Hepatocyte (in vitro differentiated cells): ENCODE data around the gene IL20RB.

Experiments used
- CTCF ChIP-seq: fragments of 200-600 bp; sonication (generic); IDR thresholded peaks from 2 replicates; pipeline ENCODE4 v1.5.1; 2016; ENCODE audit warnings: antibody characterized with exemption, mild to moderate bottlenecking; ENCODE audit not compliant: poor library complexity
- EZH2 ChIP-seq: fragments of 200-600 bp; sonication (generic); IDR thresholded peaks from 2 replicates; pipeline ENCODE4 v1.6.1; 2016; ENCODE audit warnings: antibody characterized with exemption, mild to moderate bottlenecking, borderline replicate concordance

- no peak for TF ChIP-seq EZH2
- no peak for TF ChIP-seq CTCF
Observed at GRCh38 chr3:136956971-136957370, 812 bp upstream of the IL20RB start.
